ENCODE results near the gene TXNDC8. TPM values are rescaled to one million over a fixed set of nuclear protein-coding genes. Genes with fewer than 3 reads are reported as not detected.

The TXNDC8 gene
- total and polyA plus RNA-seq, 9 donors: not detected

DNA sequence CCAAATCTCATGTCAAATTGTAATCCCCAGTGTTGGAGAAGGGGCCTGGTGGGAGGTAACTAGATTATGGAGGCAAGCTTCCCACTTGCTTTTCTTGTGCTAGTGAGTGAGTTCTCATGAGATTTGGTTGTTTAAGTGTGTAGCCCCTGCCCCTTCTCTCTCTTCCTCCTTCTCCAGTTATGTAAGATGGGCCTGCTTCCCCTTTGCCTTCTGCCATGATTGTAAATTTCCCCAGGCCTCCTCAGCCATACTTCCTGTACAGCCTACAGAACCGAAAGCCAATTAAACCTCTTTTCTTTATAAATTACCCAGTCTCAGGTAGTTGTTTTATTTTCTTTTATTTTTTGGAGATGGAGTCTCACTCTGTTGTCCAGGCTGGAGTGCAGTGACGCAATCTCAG is 18.2 kb upstream of the TXNDC8 start:
- 90 to 95% (median 91%) methylated on average over 2 of the region's 2 CpGs for WGBS, 3 donors
- H3K27ac ChIP-seq: no peak overlapping the region
- DNase-seq: no peak
- intact Hi-C loops (cut with DNase I): no loop called here
- TF ChIP-seq EP300 (IDR thresholded peaks at IDR 0.05) (no peak), CTCF (IDR thresholded peaks at IDR 0.05) (no peak), POLR2A (IDR thresholded peaks at IDR 0.05) (no peak)
- H3K36me3 ChIP-seq: no peaks in the 10 kb centered on the region
- no peaks in the 10 kb centered on the region for H3K4me1 ChIP-seq (ENCODE audit: insufficient read depth)
- no peak overlapping the region for H3K4me3 ChIP-seq
- H3K9me3 ChIP-seq: no peaks in the 10 kb centered on the region
- H3K27me3 ChIP-seq: no peaks in the 10 kb centered on the region

DNA sequence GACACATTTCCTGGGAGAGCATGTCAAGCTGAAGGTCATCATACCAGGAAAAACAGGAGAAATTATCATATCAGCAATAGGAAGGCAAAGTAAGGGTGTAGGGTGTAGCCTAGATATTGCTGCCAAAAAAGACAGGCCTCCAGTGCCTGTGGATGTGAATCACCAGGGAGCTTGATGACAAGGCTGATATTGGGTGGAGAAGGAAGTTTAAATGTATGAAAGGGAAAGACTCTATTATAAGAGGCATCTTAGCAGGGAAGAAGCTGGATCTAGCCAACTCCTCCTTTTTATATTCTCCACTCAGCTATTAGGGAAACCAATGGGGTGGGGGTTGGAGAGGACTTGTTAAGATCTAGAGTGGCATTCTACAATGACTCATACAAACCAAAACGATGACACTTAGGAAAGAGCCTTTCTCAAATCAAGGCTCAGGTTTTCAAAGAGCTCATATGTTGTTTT is 13.4 kb upstream of the TXNDC8 start:
- Histone ChIP-seq H3K27ac (no peak overlapping the region), H3K36me3 (no peaks in the 10 kb centered on the region), H3K27me3 (no peaks in the 10 kb centered on the region), H3K9me3 (no peaks in the 10 kb centered on the region), H3K4me3 (no peak overlapping the region), H3K4me1 (ENCODE audit: insufficient read depth) (no peaks in the 10 kb centered on the region)
- intact Hi-C loops (cut with DNase I): no loop called here
- no peak for DNase-seq
- 53 to 71% (median 69%) methylated on average over 1 of the region's 1 CpG for WGBS, 3 donors
- TF ChIP-seq CTCF (IDR thresholded peaks at IDR 0.05) (no peak), POLR2A (IDR thresholded peaks at IDR 0.05) (no peak), EP300 (IDR thresholded peaks at IDR 0.05) (no peak)

DNA sequence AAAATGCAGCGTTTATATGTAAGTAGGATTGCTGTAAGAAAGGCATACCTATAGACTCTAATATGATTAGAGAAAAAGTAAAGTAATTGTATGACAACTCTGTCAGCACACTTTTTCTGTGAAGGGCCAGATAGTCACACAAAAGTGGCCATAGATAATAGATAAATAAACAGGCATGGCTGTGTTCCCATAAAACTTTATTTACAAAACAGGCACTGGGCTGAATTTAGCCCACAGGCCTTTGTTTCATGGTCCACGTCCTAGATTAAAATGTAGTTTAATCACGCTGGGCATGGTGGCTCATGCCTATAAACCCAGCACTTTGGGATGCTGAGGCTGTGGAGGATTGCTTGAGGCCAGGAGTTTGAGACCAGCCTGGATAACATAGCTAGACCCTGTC is 8.7 kb upstream of the TXNDC8 start:
- Histone ChIP-seq H3K4me3 (no peak overlapping the region), H3K27me3 (no peaks in the 10 kb centered on the region), H3K4me1 (ENCODE audit: insufficient read depth) (no peaks in the 10 kb centered on the region), H3K36me3 (no peaks in the 10 kb centered on the region), H3K27ac (no peak overlapping the region), H3K9me3 (no peaks in the 10 kb centered on the region)
- 27 to 62% (median 32%) methylated on average over 3 of the region's 3 CpGs for WGBS, 3 donors
- intact Hi-C loops (cut with DNase I): no loop called here
- no peak for DNase-seq
- TF ChIP-seq POLR2A (IDR thresholded peaks at IDR 0.05): no peak
- no peak for TF ChIP-seq CTCF (IDR thresholded peaks at IDR 0.05)
- TF ChIP-seq EP300 (IDR thresholded peaks at IDR 0.05): no peak

DNA sequence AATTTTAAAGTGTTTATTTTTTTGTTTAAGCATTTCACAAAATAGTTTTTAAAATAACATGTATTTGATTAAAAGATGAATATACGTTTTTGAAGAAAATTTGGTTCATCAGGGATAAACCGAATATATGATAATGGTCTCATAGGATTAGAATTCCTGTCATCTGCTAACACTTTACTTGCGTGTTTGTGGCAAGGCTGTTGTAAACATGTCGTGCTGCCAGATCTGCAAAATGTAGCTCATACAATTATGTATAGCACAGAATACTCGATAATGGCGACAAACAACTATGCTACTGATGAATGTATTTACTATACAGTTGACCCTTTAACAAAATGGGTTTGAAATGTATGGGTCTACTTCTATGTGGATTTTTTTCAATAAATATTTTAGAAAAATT is 7.2 kb upstream of the TXNDC8 start:
- DNase-seq: no peak
- no peak for TF ChIP-seq POLR2A (IDR thresholded peaks at IDR 0.05)
- TF ChIP-seq CTCF (IDR thresholded peaks at IDR 0.05): no peak
- TF ChIP-seq EP300 (IDR thresholded peaks at IDR 0.05): no peak
- Histone ChIP-seq H3K4me3 (no peak overlapping the region), H3K36me3 (no peaks in the 10 kb centered on the region), H3K9me3 (no peaks in the 10 kb centered on the region), H3K27me3 (no peaks in the 10 kb centered on the region), H3K27ac (no peak overlapping the region), H3K4me1 (ENCODE audit: insufficient read depth) (no peaks in the 10 kb centered on the region)
- intact Hi-C loops (cut with DNase I): no loop called here
- 83 to 91% (median 84%) methylated on average over 6 of the region's 6 CpGs for WGBS, 3 donors

DNA sequence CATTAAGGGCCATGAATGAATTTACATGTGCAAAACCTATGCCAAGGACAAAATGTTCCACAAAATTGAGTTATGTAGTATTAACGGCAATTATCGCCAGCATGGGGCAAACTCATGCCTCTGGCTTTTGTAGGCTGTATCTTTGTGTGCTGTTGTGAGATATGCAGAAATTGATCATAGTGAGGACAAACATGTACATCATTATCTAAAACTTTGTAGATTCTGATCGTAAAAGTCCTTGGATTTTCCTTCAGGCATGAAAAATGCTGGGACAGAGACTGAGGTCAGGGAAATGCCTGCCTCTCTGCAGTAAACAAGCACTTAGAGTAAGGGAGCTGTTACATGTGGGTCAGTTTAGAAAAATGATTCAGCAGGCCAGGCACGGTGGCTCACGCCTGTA is 5.9 kb upstream of the TXNDC8 start:
- Histone ChIP-seq H3K27ac (no peak overlapping the region), H3K36me3 (no peaks in the 10 kb centered on the region), H3K27me3 (no peaks in the 10 kb centered on the region), H3K4me1 (ENCODE audit: insufficient read depth) (no peaks in the 10 kb centered on the region), H3K4me3 (no peak overlapping the region), H3K9me3 (no peaks in the 10 kb centered on the region)
- intact Hi-C loops (cut with DNase I): no loop called here
- no peak for DNase-seq
- WGBS, 3 donors: 50 to 58% (median 53%) methylated on average over 5 of the region's 5 CpGs
- TF ChIP-seq CTCF (IDR thresholded peaks at IDR 0.05) (no peak), EP300 (IDR thresholded peaks at IDR 0.05) (no peak)
